NCI-H2029 treated with DMSO at 0.1 percent for 48 hours (cell line): ENCODE data around the gene PROKR1.
"Not testable (repeated sequence)": the region's sequence is repeated elsewhere in the genome, so short reads cannot be mapped to it uniquely, and the experiment has no call there.

Source experiments
- DNase-seq: peaks from one replicate; lab custom pipeline; 2025; lab: John Stamatoyannopoulos, UW

Gene PROKR1

DNA sequence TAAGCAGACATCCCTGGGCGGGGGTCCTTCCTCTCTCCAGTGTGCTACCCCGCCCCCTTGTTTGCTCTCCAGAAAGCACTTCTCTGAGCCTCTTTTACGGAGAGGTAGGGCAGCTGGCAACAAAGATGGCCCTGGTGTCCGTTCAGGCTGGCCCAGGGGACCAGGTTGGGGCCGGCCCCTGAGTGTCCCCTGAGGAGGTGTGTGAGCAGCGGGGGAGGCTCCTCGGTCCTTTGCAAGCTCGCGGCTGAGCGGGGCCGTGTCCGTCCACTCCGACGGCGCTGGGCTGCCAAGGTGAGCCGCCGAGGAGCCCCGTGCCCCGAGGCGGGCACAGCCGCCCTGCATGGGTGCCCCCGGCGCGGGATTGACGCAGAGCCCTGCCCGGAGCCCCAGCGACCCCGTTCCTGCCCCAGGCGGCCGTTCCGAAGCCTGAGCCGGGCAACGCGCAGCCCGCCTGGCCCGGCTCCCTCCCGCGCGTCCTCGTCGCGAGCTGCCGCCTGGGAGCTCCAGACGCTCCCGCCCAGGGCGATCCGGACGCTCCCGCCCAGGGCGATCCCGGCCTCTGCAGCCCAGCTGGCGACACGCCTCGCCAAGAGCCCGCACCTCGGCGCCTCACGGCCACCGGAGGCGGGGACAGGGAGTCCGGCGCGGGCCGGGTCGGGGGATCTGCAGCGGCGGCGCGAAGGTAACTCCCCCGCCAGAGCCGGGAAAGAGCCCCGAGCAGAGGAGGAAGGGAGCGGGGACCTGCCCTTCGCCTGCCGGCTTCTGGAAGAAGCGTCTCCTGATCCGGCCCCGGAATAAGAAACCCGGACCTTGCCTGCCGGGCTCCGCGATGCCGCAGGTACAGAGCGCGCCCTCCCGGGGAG is at the start of gene PROKR1:
Gene PROKR1, plus strand, starts transcription at position 569 of the 863 bp plus-strand sequence. CDS start 2,243 bp downstream, outside the sequence.
- no peak for DNase-seq

DNA sequence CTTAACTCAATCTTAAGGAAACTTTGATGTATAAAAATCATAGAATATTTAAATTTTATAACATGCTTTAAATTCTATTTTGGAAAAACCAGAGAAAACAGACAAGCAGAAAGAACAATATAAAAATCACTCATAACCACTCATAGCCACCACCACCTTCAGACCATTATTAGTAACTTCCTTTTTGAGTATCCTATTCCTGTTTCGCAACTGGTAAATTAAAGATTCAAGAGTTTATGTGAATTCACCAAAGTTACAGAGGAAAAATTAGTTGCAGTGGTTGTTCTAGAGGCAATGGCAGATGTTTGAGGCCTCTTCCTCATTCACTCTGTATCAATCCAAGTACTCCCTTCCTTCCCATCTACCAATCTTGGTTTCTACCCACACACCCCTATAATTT is 49.3 kb upstream of the PROKR1 start:
- DNase-seq: no peak

DNA sequence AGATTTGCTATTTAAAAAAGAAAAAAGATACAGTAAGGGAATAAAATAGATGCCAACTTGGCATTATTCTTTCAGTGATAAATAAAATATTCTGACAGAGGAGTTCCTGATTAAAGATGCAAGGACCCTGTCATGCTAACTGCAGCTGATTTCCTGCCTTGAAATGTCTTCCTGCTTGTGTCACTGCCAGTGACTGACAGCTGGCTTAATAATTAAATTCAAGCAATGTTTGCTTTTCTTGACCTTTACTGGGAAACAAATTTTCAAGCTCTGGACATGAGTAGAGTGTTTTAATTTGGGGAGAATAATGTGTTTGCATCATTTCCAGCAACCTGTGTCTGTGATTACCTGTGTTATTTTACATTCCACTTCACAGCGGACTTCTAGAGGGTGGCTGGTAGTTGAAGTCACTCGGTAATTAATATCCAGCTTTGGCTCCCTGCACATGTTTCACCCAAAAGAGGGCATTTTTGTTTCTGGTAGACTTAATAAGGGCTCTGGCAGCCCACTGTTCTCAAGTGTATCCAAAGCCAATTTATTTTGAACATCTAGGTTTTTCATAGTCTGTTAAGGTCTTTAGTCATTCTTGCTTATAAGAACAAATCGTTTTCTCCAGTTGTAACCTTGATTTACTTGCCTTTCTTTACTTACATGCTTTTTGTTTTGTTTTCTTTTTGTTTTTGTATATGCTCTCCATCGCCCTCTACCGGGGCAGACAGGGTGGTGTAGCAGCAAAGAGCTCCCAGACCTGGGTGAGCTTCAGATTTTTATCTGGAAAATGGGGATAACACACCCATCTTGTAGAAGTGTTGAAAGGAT is 48.5 kb upstream of the PROKR1 start:
- no peak for DNase-seq

DNA sequence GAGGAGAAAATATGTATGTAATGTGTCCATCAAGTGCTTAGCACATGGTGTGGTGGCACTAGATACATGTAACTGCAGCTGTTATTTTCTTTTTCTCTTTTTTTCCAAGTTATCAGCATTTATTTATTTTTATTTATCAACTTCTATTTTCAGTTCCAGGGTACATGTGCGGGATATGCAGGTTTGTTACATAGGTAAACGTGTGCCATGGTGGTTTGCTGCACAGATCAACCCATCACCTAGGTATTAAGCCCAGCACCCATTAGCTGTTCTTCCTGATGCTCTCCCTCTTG is 47.9 kb upstream of the PROKR1 start:
- not testable (repeated sequence) for DNase-seq

DNA sequence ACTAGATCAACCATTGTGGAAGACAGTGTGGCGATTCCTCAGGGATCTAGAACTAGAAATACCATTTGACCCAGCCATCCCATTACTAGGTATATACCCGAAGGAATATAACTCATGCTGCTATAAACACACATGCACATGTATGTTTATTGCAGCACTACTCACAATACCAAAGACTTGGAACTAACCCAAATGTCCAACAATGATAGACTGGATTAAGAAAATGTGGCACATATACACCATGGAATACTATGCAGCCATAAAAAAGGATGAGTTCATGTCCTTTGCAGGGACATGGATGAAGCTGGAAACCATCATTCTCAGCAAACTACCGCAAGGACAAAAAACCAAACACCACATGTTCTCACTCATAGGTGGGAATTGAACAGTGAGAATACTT is 42.9 kb upstream of the PROKR1 start:
- DNase-seq: not testable (repeated sequence)

DNA sequence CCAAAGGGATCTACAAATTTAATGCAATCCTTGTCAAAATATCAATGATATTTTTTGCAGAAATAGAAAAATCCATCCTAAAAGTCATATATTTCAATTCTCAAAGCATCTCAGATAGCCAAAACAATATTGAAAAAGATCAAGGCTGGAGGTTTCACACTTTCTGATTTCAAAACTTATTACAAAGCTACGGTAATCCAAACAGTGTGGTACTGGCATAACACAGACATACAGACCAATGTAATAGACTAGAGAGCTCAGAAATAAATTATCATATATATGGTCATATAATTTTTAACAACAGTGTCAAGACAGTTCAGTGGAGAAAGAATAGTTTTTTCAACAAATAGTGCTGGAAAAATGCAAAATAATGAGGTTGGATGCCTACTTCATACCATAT is 40.3 kb upstream of the PROKR1 start:
- no peak for DNase-seq

DNA sequence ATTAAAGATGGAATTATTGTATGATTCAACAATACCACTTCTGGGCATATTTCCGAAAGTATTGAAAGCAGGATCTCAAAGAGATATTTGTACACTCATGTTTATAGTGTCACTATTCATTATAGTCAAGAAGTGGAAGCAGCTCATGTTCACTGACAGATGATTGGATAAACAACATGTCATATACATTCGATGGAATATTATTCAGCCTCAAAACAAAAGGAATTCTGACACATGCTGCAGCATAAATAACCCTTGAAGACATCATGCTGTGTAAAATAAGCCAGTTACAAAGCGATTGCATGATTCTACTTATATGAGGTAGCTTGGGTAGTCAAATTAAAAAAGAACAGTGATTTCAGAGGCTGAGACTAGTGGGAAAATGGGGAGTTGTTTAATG is 39.3 kb upstream of the PROKR1 start:
- DNase-seq: no peak

DNA sequence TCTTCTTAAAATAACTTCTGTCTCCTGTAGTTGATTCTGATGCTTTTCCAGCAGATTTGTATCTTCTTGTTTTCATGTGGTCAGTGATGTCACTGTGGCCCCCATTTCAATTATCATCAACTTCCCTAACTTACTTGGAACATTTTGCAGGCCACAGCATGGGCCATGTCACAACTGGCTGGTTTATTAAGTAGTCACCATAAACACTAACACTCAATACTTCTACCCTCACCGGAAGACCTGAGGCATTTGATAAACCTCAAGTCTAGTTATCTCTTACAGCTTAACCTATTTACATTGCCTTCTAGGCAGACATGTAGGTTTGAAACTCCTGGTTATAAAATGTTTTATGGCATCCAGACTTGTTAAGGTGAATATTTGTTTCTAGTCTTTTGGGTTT is 37.4 kb upstream of the PROKR1 start:
- DNase-seq: no peak

DNA sequence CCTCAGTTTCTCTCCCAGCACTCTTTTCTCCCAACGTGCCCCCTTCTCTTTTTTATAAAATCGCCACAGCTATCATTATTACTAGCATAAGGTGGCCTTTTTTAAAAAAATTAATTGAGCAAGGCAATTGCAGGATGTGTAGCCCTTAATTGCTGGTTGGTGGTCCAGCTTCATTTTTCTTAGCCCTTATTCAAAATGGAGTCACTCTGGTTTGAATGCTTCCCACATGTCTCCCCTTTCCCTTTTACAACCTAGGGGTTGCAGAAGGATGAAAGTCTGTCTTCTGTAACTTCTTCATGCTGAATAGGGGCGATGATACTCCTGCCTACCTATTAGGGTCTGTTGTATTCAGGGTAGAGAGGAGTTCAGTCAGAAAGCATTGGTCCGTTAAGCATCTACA is 36.6 kb upstream of the PROKR1 start:
- no peak for DNase-seq

DNA sequence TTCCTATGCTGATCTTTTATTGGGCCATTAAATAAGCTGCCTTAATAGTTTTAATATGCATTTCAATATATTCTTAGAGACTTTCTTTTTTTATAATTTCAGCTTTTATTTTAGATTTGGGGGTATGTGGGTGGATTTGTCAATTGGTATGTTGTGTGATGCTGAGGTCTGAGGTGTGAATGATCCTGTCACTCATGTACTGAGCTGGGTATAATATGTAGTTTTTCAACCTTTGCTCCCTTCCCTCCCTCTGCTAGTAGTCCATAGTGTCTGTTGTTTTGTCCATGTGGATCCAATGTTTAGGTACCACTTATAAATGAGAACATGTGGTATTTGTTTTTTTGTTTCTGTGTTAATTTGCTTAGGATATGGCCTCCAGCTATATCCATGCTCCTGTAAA is 35.5 kb upstream of the PROKR1 start:
- no peak for DNase-seq

DNA sequence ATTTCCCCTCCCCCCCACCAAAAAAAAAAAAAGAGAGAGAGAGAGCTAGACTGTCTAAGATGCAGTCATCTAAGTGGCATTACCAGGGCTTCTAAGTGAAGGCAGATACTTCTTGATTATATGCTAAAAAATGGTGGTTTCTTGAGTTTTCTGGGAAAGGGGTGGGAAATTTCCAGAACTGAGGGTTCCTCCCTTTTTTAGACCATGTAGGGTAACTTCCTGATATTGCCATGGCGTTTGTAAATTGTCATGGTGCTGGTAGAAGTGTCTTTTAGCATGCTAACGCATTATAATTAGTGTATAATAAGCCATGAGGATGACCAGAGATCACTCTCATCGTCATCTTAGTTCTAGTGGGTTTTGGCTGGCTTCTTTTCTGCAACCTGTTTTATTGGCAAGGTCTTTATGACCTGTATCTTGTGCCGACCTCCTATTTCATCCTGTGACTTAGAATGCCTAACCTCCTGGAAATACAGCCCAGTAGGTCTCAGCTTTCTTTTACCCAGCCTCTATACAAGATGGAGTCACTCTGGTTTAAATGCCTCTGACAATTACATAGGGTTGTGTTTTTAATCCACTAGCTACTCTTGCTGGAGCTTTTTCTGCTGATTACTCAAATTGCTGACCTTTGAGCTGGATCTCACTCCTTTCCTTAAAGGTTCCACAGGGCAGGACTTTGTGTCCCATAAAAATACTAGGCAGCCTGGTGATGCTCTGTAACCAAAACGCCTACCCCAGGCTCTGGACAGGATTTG is 30.4 kb upstream of the PROKR1 start:
- no peak for DNase-seq

DNA sequence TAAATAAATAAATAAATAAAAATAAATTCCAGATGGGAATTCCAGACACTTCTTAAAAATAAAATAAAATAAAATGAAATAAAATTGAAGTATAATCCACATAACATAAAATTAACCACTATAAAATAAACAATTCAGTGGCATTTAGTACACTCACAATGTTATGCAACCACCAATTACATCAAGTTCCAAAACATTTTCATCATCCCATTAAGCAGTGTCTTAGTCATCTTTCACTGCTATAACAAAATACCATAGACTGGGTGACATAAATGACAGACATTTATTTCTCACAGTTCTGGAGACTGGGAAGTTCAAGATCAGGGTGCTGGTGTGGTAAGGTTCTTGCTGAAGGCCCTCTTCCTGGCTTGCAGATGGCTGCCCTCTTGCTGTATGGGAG is 22.6 kb upstream of the PROKR1 start:
- DNase-seq: no peak

DNA sequence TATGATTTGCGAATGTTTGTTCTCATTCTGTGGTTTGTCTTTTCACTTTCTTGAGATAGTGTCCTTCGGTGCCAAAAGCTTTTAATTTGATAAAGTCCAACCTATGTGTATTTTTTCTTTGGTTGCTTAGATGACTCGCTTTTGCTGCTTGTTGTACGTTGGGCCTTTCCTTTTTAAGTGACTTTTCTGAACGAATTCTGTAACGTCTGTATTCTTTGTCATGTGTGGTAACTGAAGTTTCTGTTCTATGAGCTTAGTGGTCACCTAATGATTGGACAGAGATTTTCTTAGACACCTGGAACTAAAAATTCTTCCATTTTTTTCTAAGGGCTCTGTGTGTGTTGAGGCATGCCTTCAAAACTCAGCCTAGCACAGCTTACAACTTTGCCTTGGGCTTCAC is 19.6 kb upstream of the PROKR1 start:
- DNase-seq: no peak

DNA sequence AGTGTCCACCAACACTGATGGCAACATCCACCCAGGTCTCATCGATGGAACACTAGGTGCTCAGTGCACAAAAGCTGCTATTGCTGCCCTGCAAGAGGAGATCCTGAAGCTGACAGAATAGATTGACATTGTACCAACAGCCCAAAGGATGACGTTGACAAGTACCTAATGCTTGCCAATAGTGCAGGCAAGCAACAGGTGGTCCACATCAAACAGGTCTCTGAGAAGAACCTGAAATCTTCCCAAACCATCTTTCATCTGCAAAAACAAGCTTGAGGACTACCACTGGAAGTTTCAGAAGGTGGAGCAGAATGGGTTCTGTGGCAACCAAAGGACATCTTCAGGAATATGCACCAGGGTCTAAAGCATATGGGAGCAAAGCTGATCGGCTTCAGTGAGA is 15.8 kb upstream of the PROKR1 start:
- DNase-seq: no peak

DNA sequence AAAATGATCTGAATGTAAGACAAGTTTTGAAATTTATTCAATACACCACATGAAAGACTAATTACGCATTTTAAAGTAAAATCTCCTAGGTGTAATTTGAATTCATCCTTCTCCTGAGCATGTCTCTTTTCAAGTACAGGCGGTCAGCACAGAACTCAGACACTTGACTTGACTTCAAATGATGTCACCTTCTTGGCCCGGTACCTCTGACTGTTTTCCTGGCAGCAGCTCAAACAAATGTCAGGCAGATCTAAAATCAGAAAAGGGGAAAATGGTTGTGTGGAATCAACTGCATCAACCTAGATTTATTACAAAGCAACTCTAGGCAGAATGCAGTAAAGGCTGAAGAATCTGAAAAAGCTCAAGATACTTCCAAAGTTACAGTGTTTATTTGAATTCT is 11.4 kb upstream of the PROKR1 start:
- no peak for DNase-seq

DNA sequence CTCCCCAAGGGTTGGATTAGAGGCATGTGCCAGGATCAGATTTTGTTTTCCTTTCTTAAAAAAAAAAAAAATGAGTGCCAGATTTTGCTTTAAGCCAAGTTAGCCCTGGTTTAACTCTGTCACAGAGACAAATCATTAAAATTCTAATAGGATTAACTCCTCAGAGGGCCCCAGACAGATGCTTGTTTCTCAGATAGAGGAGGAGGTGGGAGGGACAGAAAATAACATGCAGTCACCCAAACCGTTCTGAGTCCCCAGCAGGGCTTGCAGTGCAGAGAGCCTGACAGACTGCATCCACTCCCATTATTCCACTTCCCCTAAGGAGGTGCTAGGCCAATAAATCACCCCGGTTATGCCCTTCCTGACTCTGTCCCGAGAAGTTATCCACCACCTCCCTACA is 6.3 kb upstream of the PROKR1 start:
- no peak for DNase-seq

DNA sequence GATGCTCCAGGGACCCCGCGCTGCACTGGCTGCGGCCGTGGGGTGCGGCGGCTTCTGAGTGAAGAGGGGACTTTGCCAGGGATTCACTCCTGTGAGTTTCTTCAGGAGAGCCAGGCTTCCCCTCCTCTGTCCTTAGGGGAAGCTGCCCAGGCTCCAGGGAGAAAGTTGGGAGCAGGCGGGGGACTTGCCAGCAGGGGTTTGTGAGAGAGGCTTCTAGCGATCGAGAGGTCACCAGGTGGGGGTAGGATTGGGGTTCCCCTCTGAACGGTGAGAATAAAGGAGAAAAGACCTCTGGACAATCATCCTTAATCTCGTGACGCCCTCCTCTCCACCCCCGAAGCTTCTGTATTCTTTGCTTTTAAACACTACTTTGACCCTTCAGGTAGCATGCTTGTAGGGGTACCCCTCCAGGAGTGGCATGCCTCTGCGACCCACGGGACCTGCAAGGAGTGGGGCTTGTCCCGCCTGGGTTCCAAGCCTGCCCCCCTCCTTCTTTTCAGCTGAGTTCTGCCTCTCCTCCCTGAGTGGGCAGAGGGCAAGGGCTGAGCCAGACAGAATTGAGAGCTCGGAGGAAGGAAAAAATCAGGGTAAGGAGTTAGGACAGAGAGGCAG is 601 bp downstream of the PROKR1 start:
- no peak for DNase-seq

DNA sequence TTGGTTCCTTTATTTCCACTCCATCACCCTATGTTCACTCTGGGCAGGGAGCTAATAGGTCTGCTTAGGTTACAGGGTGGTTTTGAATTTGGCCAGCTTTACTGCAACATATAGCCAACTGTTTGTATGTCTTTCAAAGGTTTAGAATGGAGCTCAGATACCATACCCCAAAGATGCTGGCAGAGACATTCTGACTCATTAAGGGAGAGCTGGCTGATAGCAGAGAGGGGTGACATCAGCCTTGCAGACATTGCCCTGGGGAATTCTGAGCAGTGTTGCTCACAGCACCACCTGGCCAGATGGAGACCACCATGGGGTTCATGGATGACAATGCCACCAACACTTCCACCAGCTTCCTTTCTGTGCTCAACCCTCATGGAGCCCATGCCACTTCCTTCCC is 2.1 kb downstream of the PROKR1 start:
- no peak for DNase-seq

DNA sequence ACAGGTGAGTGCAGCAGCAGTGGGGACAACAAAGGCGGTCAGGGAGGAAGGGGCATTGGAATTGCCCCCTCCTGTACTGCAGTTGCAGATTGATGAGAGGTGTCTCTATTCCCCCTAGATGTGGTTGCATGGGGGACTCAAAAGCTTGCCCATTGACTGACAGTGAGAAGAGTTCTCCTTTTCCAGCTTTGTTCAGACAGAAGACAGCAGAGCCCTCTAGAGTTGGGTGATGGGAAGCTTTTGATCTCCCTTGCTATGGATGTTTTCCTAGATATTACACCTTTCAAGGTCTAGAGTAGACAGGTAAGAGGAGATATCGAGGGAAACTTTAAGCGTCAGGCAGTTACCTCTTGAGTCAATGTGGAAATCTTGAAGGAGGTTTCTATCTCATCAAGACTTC is 2.9 kb downstream of the PROKR1 start:
- no peak for DNase-seq

DNA sequence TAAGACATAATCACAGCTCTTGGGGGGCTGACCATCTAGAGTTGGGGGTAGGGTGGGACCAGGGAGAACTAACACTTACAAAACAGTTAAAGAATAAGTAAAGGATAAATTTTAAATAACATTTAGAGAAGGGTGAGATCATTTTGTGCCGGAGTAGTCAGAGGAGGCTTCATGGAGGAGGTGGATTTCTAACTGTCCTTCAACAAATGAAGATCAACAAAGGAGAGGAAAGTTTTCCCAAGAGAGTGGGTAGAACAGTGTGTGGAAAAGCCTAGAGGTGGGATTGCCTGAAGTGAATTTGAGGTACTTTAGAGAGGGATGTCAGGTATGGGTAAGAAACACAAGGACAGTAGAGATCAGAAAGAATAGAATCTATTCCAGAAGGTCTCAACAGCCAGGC is 7.3 kb downstream of the PROKR1 start:
- no peak for DNase-seq

DNA sequence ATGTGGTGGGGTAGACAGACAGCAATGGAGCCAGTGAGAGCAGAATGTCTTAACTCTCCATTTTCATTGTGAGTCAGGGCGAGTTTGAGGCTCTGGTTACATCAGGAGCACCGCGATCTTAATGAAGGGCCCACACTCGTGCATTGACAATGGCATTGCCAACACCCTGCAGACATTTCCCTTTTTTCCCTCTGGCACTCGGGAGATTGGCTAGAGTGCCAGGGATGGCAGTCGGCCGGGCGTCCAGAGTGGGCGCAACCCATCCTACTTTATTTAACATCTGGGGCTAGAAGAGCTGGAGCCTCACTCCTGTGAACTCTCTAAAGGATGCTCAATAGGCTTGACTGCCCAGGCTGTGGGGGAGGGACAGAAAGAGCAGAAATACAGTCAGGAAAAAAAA is 9.7 kb downstream of the PROKR1 start:
- DNase-seq: no peak

DNA sequence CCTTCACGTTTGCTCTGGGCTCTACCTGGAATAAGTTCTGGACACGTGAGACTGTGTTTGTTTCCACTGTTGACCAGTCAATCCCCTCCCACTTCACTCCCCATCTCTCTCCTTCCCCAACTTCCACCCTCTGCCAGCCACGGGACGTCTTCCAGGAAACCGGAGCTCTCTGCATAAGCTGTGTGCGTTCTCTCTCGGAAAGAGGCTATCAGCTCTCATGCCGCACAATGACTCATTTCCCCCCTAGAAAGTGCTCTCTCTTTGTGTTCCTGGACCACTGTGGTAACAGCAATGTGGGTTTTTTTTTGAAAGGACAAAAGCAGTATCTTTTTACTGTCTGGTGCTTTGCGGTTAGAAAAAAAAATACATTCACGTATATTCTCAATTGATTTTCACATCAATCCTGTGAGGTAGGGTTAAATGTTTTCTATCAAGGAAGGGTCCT is 10.2 kb downstream of the PROKR1 start:
- DNase-seq: no peak
